Measurements from ENCODE around the gene ARHGEF19. TPM values are rescaled to one million over a fixed set of nuclear protein-coding genes. Genes with fewer than 3 reads are reported as not detected.
A peak's percentile ranks its signal among the peaks of the same experiment; 100 is the strongest.

The ARHGEF19 gene
- total RNA-seq, 1 donor from 2014 or later, result 5.7 TPM

DNA sequence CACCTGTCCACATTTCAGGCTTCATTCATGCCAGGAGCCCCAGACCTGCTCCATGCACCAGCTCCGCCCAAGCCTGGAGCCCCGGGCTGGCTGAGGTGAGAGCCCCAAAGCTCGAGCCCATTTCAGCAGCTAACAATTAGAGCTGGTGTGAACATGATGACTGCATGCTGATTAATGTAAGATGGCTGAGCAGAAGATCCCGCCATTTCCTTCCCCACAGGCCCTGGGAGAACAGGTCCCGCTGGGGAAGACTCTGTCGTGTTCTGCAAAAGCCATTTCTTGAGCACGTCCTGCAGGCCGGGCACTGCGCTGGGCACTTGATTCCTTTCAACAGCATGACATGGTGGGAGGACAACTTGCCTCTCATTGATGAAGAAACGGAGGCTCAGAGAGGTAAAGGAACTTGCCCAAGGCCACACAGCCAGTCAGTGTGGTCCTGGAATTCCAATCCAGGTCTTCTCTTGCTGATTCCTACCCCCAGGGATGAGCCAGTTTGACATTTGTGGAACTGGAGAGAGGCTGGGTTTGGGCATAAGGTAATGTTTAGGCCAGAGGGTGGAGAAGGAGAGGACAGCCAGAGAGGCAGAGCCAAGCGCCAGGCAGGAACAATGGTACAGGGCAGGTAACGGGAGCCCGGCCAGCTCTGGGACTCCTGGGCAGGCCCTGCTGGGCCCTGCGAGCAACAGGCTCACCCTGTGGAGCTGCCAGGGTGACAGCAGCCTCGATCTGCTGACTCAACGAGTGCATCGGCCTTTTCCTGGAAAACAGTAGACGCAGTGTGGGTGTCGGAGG, 28.5 kb downstream of the ARHGEF19 start:
- no peaks in the 10 kb centered on the region for H3K36me3 Mint-ChIP-seq (ENCODE audit: low read depth, unreplicated experiment)
- H3K9me3 Mint-ChIP-seq (ENCODE audit: unreplicated experiment), result no peaks in the 10 kb centered on the region
- Histone ChIP-seq H3K36me3 (ENCODE audit: insufficient read depth, low read length) (no peaks in the 10 kb centered on the region), H3K27me3 (ENCODE audit: insufficient read depth, low read length) (no peaks in the 10 kb centered on the region), H3K4me2 (ENCODE audit: low read length) (no peak overlapping the region), H3K9me3 (ENCODE audit: insufficient read depth, low read depth, low read length) (no peaks in the 10 kb centered on the region), H4K20me1 (ENCODE audit: insufficient read depth, low read length) (no peaks in the 10 kb centered on the region), H2AFZ (ENCODE audit: low read depth, low read length) (no peak overlapping the region), H3K4me1 (ENCODE audit: insufficient read depth, low read length) (peaks cover 32% of the 10 kb centered on the region), H3K27ac (ENCODE audit: low read depth, low read length) (no peak overlapping the region), H3K9ac (ENCODE audit: low read length) (no peak overlapping the region), H3K79me2 (ENCODE audit: insufficient read depth, low read length) (no peaks in the 10 kb centered on the region), H3K4me3 (ENCODE audit: insufficient read depth, low read depth, low read length) (no peak overlapping the region)
- peaks cover 25% of the 10 kb centered on the region for H3K4me1 Mint-ChIP-seq (ENCODE audit: low read depth, unreplicated experiment)
- no peak for TF ChIP-seq EZH2 (IDR thresholded peaks at IDR 0.05; ENCODE audit: insufficient read depth, low read length)
- TF ChIP-seq, protein P1, sequence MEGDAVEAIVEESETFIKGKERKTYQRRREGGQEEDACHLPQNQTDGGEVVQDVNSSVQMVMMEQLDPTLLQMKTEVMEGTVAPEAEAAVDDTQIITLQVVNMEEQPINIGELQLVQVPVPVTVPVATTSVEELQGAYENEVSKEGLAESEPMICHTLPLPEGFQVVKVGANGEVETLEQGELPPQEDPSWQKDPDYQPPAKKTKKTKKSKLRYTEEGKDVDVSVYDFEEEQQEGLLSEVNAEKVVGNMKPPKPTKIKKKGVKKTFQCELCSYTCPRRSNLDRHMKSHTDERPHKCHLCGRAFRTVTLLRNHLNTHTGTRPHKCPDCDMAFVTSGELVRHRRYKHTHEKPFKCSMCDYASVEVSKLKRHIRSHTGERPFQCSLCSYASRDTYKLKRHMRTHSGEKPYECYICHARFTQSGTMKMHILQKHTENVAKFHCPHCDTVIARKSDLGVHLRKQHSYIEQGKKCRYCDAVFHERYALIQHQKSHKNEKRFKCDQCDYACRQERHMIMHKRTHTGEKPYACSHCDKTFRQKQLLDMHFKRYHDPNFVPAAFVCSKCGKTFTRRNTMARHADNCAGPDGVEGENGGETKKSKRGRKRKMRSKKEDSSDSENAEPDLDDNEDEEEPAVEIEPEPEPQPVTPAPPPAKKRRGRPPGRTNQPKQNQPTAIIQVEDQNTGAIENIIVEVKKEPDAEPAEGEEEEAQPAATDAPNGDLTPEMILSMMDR (IDR thresholded peaks at IDR 0.05; ENCODE audit: insufficient read depth, low read depth, low read length), result no peak
- H3K27me3 Mint-ChIP-seq (ENCODE audit: low read depth, unreplicated experiment), result no peaks in the 10 kb centered on the region
- no peak for DNase-seq (ENCODE audit: low read depth)
- no peak for FAIRE-seq
- no peak overlapping the region for H3K27ac Mint-ChIP-seq (ENCODE audit: unreplicated experiment)
- H3K4me3 Mint-ChIP-seq (ENCODE audit: unreplicated experiment), result peak overlapping the region; percentile 11

DNA sequence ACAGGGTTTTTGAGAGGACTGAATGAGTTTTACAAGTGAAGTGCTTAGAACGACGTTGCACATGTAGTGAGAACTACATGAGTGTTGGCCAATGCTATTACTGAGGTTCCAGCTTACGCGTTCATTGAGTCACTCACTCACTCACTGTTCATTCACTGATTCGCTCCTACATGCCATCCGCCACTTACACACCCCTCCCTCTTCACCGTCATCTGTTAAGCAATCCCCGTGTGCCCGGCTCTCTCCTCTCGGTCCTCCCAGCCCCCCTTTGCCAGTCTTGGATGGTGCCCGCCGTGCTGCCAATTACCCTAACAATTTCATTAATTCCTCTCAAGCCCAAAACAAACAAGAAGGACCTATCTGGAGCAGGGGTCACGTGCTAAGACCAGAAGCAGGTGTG, 29.3 kb downstream of the ARHGEF19 start:
- H3K36me3 Mint-ChIP-seq (ENCODE audit: low read depth, unreplicated experiment), result no peaks in the 10 kb centered on the region
- no peaks in the 10 kb centered on the region for H3K27me3 Mint-ChIP-seq (ENCODE audit: low read depth, unreplicated experiment)
- FAIRE-seq (no peak), DNase-seq (ENCODE audit: low read depth) (peak; percentile 92)
- H3K36me3 ChIP-seq (ENCODE audit: insufficient read depth, low read length), result no peaks in the 10 kb centered on the region
- H3K9me3 Mint-ChIP-seq (ENCODE audit: unreplicated experiment), result no peaks in the 10 kb centered on the region
- H2AFZ ChIP-seq (ENCODE audit: low read depth, low read length), result no peak overlapping the region
- peaks cover 37% of the 10 kb centered on the region for H3K4me1 ChIP-seq (ENCODE audit: insufficient read depth, low read length)
- H3K79me2 ChIP-seq (ENCODE audit: insufficient read depth, low read length), result no peaks in the 10 kb centered on the region
- no peak overlapping the region for H3K9ac ChIP-seq (ENCODE audit: low read length)
- H4K20me1 ChIP-seq (ENCODE audit: insufficient read depth, low read length), result no peaks in the 10 kb centered on the region
- H3K9me3 ChIP-seq (ENCODE audit: insufficient read depth, low read depth, low read length), result no peaks in the 10 kb centered on the region
- H3K4me3 ChIP-seq (ENCODE audit: insufficient read depth, low read depth, low read length), result no peak overlapping the region
- TF ChIP-seq, protein P1 (IDR thresholded peaks at IDR 0.05; ENCODE audit: insufficient read depth, low read depth, low read length), result no peak
- TF ChIP-seq EZH2 (IDR thresholded peaks at IDR 0.05; ENCODE audit: insufficient read depth, low read length), result no peak
- no peaks in the 10 kb centered on the region for H3K27me3 ChIP-seq (ENCODE audit: insufficient read depth, low read length)
- H3K27ac Mint-ChIP-seq (ENCODE audit: unreplicated experiment), result no peak overlapping the region
- no peak overlapping the region for H3K4me3 Mint-ChIP-seq (ENCODE audit: unreplicated experiment)
- peaks cover 31% of the 10 kb centered on the region for H3K4me1 Mint-ChIP-seq (ENCODE audit: low read depth, unreplicated experiment)
- H3K27ac ChIP-seq (ENCODE audit: low read depth, low read length), result no peak overlapping the region
- H3K4me2 ChIP-seq (ENCODE audit: low read length), result no peak overlapping the region
